Measurements from ENCODE around the gene RBKS. TPM values are rescaled to one million over a fixed set of nuclear protein-coding genes. Genes with fewer than 3 reads are reported as not detected.
A peak's percentile ranks its signal among the peaks of the same experiment; 100 is the strongest.

Gene RBKS
- total RNA-seq, 1 donor from 2014 or later = 0.80 TPM

GRCh38 chr2:27888790-27889189 lies 1.4 kb downstream of the RBKS start:
- H3K27me3 Mint-ChIP-seq (ENCODE audit: low read depth) = no peaks in the 10 kb centered on the region
- H3K27ac Mint-ChIP-seq = peak overlapping the region; percentile 43
- TF ChIP-seq, protein P1, sequence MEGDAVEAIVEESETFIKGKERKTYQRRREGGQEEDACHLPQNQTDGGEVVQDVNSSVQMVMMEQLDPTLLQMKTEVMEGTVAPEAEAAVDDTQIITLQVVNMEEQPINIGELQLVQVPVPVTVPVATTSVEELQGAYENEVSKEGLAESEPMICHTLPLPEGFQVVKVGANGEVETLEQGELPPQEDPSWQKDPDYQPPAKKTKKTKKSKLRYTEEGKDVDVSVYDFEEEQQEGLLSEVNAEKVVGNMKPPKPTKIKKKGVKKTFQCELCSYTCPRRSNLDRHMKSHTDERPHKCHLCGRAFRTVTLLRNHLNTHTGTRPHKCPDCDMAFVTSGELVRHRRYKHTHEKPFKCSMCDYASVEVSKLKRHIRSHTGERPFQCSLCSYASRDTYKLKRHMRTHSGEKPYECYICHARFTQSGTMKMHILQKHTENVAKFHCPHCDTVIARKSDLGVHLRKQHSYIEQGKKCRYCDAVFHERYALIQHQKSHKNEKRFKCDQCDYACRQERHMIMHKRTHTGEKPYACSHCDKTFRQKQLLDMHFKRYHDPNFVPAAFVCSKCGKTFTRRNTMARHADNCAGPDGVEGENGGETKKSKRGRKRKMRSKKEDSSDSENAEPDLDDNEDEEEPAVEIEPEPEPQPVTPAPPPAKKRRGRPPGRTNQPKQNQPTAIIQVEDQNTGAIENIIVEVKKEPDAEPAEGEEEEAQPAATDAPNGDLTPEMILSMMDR (IDR thresholded peaks at IDR 0.05; ENCODE audit: unreplicated experiment) = no peak
- H3K4me3 Mint-ChIP-seq = no peak overlapping the region
- DNase-seq (ENCODE audit: low spot score in 2 of 2, unreplicated experiment in 2 of 2) = no peak
- H3K36me3 Mint-ChIP-seq = no peaks in the 10 kb centered on the region
- no peaks in the 10 kb centered on the region for H3K9me3 Mint-ChIP-seq
- H3K4me1 Mint-ChIP-seq = peaks cover 29% of the 10 kb centered on the region

DNA sequence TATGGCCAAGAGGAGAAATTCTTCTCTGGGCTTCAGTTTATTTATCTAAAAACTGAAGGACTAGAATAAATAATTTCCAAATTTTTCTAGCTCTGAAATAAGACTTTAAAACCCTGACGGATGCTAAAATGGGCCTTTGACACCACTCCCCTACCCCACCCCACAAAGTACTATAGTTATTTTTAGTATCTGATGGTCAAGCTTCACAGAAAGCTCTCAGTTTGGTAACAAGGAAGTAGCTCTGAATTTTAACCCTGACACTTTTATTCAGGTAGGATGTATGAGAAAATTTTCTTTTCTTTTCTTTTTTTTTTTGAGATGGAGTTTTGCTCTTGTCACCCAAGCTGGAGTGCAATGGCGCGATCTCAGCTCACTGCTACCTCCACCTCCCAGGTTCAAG lies 2.4 kb downstream of the RBKS start:
- DNase-seq (ENCODE audit: low spot score in 2 of 2, unreplicated experiment in 2 of 2) = no peak
- no peaks in the 10 kb centered on the region for H3K27me3 Mint-ChIP-seq (ENCODE audit: low read depth)
- H3K27ac Mint-ChIP-seq = no peak overlapping the region
- no peak overlapping the region for H3K4me3 Mint-ChIP-seq
- H3K4me1 Mint-ChIP-seq = peaks cover 29% of the 10 kb centered on the region
- no peaks in the 10 kb centered on the region for H3K36me3 Mint-ChIP-seq
- TF ChIP-seq, protein P1 (IDR thresholded peaks at IDR 0.05; ENCODE audit: unreplicated experiment) = no peak
- H3K9me3 Mint-ChIP-seq = no peaks in the 10 kb centered on the region

DNA sequence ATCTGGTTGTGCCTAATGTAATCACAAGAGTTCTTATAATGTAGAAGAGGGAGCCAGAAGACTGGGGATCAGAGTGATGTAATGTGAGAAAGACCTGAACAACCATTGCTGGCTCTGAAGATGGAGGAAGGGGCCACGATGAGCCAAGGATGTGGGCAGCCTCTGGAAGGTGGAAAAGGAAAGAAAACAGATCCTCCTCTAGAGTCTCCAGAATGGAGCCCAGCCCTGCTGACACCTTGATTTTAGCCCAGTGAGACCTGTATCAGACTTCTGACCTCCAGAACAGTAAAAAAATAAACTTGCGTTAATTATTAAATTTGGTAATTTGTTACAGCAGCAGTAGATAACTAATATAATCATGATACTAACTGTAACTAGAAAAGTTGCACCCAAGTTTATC lies 3.1 kb downstream of the RBKS start:
- peaks cover 2% of the 10 kb centered on the region for H3K36me3 Mint-ChIP-seq
- TF ChIP-seq, protein P1 (IDR thresholded peaks at IDR 0.05; ENCODE audit: unreplicated experiment) = no peak
- DNase-seq (ENCODE audit: low spot score in 2 of 2, unreplicated experiment in 2 of 2) = no peak
- H3K4me3 Mint-ChIP-seq = no peak overlapping the region
- H3K27me3 Mint-ChIP-seq (ENCODE audit: low read depth) = no peaks in the 10 kb centered on the region
- H3K4me1 Mint-ChIP-seq = peaks cover 27% of the 10 kb centered on the region
- peak overlapping the region; percentile 21 for H3K27ac Mint-ChIP-seq
- peaks cover 3% of the 10 kb centered on the region for H3K9me3 Mint-ChIP-seq

DNA sequence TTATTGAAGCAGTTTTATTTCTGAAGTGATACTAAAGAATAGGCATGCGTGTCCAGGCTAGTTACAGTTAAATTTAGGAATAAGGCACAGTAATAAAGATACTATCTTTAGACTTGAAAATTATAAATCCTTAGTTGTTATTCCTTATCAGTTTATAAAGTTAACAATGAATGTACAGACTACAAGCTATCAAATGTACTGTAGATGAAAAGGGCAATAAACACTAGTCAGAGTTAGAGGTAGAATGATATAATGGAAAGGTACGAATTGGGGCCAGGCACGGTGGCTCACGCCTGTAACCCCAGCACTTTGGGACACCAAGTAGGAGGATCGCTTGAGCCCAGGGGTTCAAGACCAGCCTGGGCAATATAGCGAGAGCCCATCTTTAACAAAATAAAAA lies 3.9 kb downstream of the RBKS start:
- DNase-seq (ENCODE audit: low spot score in 2 of 2, unreplicated experiment in 2 of 2) = no peak
- Mint-ChIP-seq H3K9me3 (peaks cover 9% of the 10 kb centered on the region), H3K4me1 (peaks cover 21% of the 10 kb centered on the region), H3K36me3 (peaks cover 7% of the 10 kb centered on the region), H3K4me3 (no peak overlapping the region), H3K27ac (no peak overlapping the region), H3K27me3 (ENCODE audit: low read depth) (no peaks in the 10 kb centered on the region)
- TF ChIP-seq, protein P1 (IDR thresholded peaks at IDR 0.05; ENCODE audit: unreplicated experiment) = no peak

GRCh38 chr2:27885661-27886060 lies 4.5 kb downstream of the RBKS start:
- DNase-seq (ENCODE audit: low spot score in 2 of 2, unreplicated experiment in 2 of 2) = no peak
- H3K9me3 Mint-ChIP-seq = peaks cover 9% of the 10 kb centered on the region
- no peaks in the 10 kb centered on the region for H3K27me3 Mint-ChIP-seq (ENCODE audit: low read depth)
- peaks cover 7% of the 10 kb centered on the region for H3K36me3 Mint-ChIP-seq
- H3K4me3 Mint-ChIP-seq = no peak overlapping the region
- peaks cover 15% of the 10 kb centered on the region for H3K4me1 Mint-ChIP-seq
- TF ChIP-seq, protein P1 (IDR thresholded peaks at IDR 0.05; ENCODE audit: unreplicated experiment) = no peak
- H3K27ac Mint-ChIP-seq = no peak overlapping the region

GRCh38 chr2:27885234-27885633 lies 5.0 kb downstream of the RBKS start:
- Mint-ChIP-seq H3K9me3 (peaks cover 13% of the 10 kb centered on the region), H3K4me3 (no peak overlapping the region), H3K27ac (no peak overlapping the region), H3K27me3 (ENCODE audit: low read depth) (no peaks in the 10 kb centered on the region), H3K36me3 (peaks cover 7% of the 10 kb centered on the region), H3K4me1 (peaks cover 15% of the 10 kb centered on the region)
- DNase-seq (ENCODE audit: low spot score in 2 of 2, unreplicated experiment in 2 of 2) = no peak
- TF ChIP-seq, protein P1 (IDR thresholded peaks at IDR 0.05; ENCODE audit: unreplicated experiment) = no peak
